HT1080 (cell line): ENCODE data around the gene DCT. TPM values are rescaled to one million over a fixed set of nuclear protein-coding genes. Genes with fewer than 3 reads are reported as not detected.
A peak's percentile ranks its signal among the peaks of the same experiment; 100 is the strongest.

Experiments
- DNase-seq: peaks from one replicate; pipeline ENCODE4 v3.0.0-alpha.2; 2015; ENCODE audit warnings: low read depth
- total RNA-seq: library from RNA; depleted of rRNA; stranded (reverse); fragments of >200 nt; shearing (Covaris generic); gene quantifications from 2 replicates; pipeline ENCODE4 v1.2.3, GENCODE V29; 2014

DCT gene
- total RNA-seq, 1 experiment from 2014 or later = 3.2 TPM

DNA sequence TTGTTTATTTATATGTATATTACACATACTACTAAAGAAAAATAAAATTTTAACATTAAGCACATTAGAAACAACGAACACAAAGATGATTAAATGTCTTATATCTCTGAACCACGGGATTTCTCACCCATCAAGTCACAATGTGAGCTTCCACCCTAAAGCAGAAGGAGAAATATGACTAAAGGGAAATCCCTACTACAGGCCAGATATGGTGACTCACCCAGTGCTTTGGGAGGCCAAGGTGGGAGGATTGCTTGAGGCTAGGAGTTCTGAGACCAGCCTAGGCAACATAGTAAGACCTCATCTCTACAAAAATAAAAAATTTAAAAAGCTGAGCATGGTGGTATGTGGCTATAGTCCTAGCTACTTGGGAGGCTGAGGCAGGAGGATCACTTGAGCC, 24.6 kb downstream of the DCT start:
- peak; percentile 34 for DNase-seq

DNA sequence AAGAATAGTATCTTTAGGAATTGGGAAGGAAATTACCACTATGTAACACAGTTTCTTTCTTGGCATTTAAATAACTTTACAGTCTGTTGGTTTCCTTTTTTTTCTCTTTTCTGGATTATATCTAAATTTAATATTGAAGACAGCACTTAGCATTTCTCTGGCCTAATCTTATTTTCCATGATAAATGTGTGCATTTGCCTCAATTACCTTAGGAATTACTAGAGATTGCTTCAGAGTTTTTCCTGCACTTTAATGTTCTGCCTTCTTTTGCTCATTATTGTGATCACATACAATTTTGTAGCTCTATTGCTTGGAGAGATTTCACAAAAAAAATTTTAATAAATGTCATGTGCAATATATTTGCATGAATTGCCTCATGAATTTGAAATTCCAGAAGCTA, 25.1 kb downstream of the DCT start:
- no peak for DNase-seq

DNA sequence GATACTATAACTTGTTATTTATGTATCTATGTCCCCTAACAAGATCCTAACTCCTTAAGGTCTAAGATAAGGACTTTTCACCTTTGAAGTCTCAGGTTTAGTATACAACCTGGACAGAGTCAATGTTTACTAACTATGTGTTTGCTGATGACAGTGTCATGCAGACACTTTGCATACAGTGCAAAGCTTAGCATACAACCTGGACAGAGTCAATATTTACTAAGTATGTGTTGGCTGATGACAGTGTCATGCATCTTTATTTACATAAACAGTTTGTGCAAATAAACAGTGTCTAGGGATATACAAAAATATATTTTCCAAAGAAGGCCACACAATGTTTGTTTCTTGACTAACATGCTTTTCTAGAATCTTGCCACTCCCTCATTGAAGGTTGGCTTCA, 34.7 kb downstream of the DCT start:
- DNase-seq = no peak

DNA sequence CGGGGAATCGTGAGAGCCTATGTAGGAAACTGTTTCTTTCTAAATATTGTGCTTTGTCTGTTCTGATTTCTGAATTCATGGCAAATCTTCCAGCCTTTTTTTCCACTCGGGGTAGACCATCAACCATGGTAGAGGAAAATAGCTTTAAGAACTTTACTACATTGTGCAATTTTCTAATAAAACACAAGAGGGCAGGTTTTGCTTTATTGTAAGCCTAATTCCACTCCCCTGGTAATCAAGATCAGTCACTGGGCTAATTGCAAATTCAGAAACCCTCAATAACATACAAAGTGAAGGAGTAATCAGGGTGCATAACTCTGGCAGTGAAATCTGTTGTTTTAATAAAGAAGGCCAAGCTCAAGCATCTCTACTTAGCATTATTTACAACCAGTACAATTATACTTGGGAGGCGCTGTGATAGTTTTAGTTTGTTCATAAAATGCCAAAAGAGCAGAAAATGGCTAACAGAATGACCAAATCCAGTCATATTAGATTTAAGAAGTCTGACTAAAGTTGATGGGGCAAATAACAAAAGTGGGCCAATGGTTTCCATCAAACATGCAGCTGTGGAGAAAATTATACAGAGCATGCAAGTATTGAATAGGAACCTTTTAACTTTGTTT, 43.8 kb downstream of the DCT start:
- peak; percentile 58 for DNase-seq

DNA sequence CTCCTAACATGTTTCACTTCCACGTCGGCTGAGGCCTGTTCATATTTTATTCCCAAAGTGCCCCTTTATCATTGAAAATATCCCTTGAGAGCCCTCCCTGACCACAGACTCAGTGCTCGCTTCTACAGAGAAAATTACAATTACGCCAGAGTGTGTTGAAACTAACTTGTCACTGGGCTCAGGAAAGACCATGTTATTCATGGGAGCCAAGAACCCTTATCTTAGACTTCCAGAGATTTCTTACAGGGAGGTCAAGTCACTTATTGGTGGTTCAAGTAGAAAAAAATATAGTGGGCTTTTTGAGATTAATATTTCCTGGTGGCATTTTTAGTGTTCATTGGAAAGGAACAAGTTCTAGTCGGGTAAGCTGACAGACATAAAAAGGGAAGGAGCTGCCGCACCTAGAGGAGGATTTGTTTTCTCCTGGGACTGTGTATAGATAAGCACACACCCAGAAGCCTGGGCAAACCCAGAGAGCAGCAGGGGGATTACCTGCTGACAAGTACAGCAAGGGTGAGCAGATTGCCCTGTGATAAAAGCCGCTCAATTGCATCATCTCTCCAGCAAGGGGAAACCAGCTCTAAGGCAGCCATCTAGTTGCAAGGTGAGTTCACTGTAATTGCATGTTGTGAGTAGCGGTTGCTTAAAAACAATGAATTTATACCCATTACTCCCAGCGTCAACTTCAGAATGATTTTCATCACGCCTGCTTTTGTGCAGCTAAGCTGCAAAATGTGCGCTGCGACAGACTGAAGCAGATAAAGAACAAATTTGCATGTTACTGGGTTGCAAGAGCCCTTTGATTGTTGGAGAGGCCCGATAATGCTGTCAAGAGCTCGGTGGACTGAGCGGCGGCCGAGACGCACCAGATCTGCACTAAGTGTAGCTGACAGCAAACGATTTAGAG, 46.2 kb downstream of the DCT start:
- no peak for DNase-seq

DNA sequence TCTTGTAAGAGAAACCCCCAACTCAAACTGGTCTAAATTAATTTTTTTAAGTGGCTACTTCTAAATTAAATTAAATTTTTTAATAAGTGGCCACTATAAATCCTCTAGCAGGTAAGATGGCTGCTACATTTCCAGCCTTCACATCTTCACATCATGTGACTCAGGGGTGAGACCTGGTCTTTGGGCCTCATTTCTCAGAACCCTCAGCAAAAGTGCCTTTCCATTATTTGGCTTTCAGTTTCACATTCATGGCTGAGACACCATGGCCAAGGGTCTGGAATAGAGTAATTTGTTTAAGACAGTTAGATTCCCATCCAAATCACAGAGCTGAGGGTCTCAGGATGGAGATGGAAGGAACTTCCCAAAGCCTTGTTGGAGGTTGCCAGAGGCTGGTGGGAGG, 47.5 kb downstream of the DCT start:
- DNase-seq = no peak

DNA sequence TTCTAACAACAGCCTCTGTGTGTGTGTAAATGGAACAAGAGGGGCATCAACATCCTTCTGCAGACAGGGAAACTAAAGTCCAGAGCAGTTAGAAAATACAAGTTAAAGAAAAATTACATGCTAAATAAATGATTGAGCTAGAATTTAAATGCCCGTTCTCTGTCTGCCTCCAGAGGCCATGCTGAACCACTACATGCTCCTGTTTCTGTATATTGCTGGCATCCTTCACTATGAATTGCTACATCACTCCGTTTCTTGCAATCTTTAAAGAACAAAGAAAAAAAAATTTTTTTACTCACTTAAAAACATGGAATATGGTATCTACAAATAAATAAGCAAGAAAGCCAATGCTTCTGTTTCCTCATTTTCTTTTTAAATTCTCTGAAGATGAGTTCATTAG, 47.9 kb downstream of the DCT start:
- no peak for DNase-seq

DNA sequence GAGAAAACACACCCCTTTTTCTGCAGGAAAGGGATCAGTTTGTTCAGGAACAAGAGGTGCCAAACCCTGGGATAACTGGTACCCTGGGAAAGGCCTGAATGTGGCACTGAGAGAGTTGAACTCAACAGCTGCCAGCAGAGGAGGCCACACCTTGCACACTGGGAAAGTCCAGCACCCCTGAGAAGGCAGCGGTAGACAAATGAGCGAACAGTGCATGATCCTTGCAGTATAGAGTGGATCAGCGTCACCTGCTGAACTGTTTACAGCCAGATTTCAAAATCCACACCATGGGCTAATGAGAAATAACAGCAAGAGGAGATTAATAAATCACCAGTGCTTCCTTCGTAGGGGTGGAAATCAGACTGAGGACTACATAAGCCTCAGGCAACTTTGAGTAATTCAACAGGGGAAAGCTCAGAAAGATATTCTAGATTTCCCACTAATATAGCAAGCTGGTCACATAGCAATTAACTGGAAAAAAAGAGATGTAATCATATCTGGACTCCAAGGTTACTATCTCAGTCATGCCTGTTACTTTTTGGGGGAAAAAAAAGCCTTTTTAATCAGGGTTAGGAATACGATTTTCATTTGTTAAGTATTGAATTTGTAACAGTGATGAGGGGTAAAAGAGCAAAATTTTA, 52.0 kb downstream of the DCT start:
- no peak for DNase-seq

DNA sequence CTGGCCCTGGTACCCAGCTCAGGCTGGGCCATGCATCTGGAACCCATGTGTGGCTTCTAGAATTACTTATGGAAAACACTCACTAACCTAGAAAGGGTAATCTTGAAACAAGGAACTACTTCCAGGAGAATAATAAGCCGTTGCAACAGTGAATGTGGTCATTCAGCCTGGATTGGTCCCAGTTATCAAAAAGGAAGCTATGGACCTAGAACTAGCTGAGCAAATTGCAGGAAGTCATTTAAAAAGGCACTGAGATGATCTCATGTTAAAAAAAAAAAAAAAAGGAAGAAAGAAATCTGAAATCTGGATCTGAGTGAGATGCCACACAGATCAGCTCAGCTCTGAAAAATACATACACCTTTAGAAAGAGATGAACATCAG, 59.6 kb downstream of the DCT start:
- no peak for DNase-seq

DNA sequence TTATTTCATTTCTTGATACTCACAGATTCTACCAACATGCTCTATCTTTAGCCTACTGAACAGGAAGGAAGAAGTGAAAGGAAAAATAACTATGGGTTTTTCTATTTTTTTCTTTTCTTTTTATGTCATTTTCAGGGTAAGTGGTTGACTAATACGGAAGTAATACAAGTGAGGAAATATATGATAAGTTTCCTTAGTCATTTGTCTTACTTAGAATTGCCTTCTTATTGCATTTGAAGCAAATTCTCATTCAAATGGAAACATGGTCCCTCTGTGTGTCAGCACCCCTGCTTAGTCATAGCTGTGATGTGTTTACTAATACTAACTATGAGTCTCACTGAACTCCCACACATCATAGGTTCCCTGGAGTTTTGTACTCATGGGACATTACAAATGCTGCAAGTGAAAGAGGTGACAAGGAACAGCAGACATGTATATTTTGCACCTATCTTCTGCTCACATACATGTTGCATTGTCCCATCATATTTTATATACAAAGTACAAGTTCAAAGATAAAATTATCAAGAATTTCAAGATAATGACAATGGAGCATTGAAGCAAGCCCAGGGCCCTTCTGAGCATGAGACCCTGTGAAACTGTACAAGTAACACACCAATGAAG, 60.1 kb downstream of the DCT start:
- DNase-seq = peak; percentile 82

DNA sequence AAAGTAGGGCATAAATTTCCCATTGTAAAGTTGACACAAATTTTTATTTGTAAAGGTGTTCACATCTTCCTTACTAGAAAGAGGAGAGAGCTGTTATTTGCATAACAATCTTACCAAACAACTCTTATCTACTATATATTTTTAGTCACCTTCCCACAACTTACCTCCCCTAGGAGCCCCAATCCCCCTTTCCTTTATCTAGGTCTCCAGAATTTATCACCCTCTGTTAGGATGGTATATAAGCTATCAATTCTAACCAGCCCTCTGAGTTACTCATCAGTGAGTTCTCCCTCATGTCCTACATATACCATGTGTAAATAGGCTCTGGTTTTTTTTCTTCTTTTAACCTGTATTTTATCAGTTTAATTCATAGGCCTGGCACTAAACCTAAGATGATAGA, 62.2 kb downstream of the DCT start:
- no peak for DNase-seq

DNA sequence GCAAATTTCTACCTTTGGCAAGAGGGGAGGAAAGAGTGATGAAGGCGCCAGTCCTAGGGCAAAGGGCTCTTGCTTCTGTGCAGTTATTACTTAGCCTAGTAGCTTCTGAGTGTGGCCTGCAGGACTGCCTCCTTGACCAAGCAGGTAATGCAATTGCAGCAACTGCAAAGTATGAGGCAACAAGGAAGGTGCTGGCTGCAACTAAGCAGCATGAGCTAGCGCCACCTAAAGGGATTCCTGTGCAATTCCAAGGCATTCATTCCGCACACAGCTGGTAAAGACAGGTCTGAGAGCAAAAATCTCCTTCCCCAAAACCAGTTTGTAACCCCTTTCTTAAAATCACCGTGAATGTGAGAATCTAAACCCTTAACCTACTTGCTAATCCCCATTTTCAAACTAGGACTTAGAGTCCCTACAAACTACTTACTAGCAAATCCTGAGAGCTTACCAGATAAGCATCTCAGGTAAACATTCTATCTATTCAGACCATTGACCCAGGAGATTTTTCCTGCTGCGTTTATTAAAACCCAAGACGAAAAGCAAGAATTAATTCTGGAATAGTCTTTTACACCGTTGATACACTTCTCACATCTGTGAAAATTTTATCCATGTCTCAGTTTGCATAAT, 62.9 kb downstream of the DCT start:
- no peak for DNase-seq

DNA sequence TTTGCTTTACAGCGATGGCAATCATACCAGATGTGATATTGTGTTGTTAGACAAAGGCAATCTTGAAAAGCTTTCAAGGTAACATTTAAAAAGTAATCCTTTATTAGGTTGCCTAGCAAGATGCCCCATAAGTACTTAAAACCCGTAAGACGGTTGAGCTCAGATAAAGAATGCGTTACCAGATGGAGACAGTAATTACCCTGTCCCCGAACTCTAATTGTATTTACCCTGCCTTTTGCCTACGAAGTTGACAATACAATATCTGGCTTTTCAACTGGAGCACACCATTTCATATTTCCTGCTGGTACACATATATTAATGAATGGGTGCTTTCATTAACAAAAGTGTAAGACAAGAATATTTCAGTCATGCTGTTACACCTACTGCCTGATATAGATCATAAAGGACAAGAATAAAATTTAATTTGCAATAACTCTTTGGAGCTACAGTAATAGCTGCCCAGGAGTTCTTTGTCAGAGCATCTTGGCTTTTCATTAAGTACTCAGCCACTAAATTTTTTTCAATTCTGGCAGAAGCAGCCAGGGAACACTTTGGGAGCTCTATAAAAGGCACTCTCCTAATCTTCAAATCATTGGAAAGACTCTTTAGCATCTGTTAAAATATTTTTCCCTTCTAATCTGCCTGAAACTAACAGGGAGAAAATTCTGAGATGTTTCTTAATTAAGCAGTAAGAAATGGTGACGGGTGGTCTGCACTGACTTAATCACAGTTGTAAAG, 63.8 kb downstream of the DCT start:
- DNase-seq = no peak

DNA sequence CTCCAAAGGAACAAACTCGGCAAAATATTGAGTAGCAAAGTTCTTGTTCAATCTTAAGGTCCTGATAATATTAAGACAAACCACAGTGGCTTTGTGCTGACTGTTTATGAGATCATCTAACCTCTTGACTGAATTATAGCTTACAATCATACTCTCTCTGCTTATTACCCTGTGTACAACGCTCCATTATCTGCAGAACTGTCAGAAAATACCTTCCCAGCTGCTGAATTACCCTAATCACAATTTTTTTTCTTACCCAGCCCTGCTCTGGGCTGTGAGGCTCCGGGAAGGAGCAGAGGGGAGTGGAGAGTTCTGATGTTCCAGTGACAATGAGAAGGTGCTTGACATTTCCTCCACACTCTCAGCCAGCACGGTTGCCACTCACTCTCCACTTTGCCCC, 64.8 kb downstream of the DCT start:
- no peak for DNase-seq

DNA sequence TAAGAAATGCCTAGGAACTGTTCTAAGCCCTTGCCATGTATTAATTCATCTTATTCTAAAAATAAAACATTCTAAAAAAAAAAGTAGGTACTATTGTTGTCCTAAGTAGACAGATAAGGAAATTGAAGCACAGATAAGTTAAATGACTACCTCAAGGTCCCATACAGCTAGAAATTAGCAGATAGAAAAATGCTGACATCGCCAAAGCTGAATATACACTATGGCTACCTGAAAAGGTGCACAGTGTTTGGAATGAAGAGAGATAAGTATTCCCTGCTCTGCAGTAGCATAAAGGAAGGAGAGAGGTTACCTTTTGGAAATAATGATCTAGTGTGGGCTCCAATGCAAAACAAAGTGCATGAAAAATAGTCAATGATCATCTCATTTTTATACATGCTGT, 65.3 kb downstream of the DCT start:
- DNase-seq = no peak

DNA sequence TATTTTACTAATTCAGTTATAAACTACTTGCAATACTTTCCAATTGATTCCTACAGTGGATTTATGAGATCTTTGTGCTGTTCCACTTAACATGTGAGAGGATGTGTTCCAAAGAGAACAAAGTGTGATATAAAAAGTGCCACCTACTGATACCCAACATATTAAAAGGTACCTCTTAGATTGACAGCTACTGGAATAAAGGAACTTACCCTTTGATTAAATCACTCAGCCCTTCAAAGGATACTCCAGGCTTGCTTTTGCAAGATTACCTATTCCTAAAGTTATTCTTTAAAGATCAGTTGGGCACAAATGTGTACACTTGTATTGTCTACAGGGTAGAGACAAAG, 65.9 kb downstream of the DCT start:
- DNase-seq = no peak

DNA sequence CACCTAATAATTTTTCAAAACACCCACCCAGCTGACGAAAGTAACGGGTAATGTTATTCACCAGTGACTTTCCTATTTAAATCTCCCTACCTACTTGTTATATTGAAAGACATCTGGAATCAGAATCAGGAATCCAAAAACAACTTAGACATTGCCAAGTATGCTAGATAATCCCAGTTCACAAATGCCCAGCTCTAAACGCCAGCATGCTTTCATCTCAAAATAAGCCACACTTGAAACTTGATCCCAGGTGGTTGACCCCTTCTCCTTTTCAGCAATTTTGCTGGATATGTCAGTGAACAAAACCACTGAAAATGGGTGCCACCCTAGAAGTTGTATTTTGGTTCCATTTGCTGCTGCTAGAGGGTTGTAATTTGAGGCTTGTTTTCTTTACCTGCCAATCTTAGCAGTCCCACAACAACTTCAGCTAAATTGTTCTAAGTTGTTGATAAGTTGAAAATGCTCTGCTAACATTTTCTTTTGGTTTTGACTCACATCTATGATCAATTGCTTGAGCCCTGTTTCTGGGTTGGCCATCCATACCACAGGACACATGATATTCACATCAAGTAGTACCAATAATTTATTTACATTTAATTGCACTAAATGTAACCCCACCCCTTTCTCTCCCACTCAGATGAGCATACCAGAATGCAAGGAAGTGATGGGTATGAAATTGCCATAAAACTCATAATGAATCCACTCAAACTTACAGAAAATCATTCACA, 66.4 kb downstream of the DCT start:
- DNase-seq = no peak

DNA sequence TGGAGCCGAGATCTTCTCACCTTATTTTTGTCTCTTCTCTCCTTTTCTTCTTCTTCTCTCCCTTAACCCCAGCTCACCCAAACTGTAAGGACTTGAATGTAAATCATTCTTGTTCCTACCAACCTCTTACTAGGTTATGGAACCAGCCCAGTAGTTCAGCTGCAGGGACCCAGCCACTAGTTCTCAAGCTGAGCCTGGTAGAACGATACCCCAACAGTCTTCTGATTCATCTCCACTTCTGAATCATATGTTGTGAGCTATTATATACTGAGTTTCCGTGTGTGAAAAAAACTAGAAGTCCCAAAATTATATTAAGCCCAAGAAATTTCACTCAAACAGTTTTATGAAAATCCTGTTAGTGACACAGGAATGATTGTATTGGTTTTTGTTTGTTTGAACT, 67.7 kb downstream of the DCT start:
- DNase-seq = peak; percentile 12

DNA sequence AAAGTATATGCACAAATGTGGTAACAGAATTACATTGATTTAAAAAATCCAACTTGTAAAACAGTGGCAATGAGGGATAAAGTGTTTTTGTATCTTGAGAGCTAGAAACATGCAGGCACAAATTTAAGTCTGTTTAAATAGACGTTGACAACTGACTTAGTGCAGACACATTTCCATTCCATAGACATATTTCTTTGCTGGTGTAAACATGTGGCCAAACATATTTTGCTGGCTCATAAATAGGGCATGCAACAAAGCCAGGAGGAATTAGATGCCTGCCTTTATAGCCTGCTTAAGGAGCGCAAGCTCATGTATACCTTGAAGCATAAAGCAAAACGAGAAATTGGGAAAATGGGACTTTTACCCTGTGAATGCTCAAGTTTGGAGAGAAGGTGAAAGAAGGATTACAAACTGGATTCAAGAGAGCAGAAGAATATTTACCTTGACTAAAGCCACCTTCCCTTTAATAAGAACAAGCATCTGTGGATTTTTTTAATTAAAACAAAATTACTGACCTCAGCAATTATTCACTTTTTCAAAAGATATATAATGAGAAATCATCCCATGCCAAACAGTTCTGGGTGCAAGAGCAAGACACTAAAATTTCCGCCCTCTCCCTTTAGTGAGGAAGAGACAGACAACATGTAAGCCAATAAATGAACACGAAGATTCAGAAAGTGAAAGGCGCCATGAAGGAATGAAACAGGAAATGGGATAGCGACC, 71.0 kb downstream of the DCT start:
- no peak for DNase-seq

DNA sequence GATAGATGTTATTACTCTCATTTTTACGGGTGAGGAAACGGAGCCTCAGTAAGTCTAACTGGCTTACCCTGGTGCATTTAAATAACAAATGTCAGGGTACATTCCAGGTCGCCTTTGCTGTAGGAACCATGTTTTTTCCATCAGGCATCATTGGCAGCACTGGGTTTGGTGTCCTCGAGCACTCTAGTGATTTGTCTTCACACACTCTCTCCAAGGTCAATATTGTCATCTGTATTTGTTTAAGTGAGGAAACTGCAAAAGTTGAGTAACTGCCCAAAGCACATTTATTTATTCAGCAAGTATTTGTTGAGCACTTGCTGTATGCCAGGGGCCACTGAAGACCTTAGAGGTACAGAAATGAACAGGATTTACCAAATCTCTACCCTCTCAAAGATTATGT, 78.6 kb downstream of the DCT start:
- DNase-seq = no peak
